Gastrocnemius medialis (tissue), 4 donors: ENCODE results near the gene DCAF12. TPM values are rescaled to one million over a fixed set of nuclear protein-coding genes. Genes with fewer than 3 reads are reported as not detected.

Experiments
- ATAC-seq, 2 donors: fragments of 150-250 bp; one replicate each; pipeline ENCODE4 v1.9.1; 2016
- DNase-seq, 2 donors: peaks; one replicate each; pipeline ENCODE4 v3.0.0-alpha.2; 2019
- H3K27ac ChIP-seq, 4 donors: fragments of 200-600 bp; sonication (generic); 1 replicate in 1 of 4; 2 replicates in 3 of 4; pipeline ENCODE4 v1.5.1; 2016 to 2018; ENCODE audit warnings: mild to moderate bottlenecking in 2 of 4, moderate library complexity in 1 of 4
- H3K27me3 ChIP-seq, 3 donors: fragments of 200-600 bp; sonication (generic) in 2 of 3; 1 replicate in 1 of 3; 2 replicates in 2 of 3; pipeline versions ENCODE4 v1.5.1 to v1.6.0; 2016 to 2019; ENCODE audit warnings: mild to moderate bottlenecking in 1 of 3, moderate library complexity in 1 of 3
- H3K36me3 ChIP-seq, 2 donors: fragments of 200-600 bp; sonication (generic) in 1 of 2; one replicate each; pipeline ENCODE4 v1.5.1; 2017 to 2018
- H3K4me1 ChIP-seq, 2 donors: fragments of 200-600 bp; sonication (generic) in 1 of 2; one replicate each; pipeline ENCODE4 v1.5.1; 2016 to 2017; ENCODE audit warnings: mild to moderate bottlenecking in 2 of 2
- H3K4me3 ChIP-seq, 4 donors: fragments of 200-600 bp; sonication (generic) in 3 of 4; 1 replicate in 1 of 4; 2 replicates in 3 of 4; pipeline ENCODE4 v1.5.1; 2016 to 2019; ENCODE audit warnings: mild to moderate bottlenecking in 2 of 4
- H3K9me3 ChIP-seq, 3 donors: fragments of 200-600 bp; sonication (generic) in 2 of 3; 1 replicate in 1 of 3; 2 replicates in 2 of 3; pipeline ENCODE4 v1.5.1; 2016 to 2019
- CTCF ChIP-seq, 5 experiments: fragments of 450-650 bp in 3 of 5; fragments of 200-600 bp in 2 of 5; sonication (generic) in 2 of 5; IDR thresholded peaks in 4 of 5; conservative IDR thresholded peaks in 1 of 5; 1 replicate in 4 of 5; 2 replicates in 1 of 5; pipeline ENCODE4 v1.5.1; 2016 to 2019; ENCODE audit warnings: antibody characterized with exemption in 5 of 5, mild to moderate bottlenecking in 3 of 5, moderate library complexity in 3 of 5
- POLR2A ChIP-seq, 2 donors: fragments of 450-650 bp; IDR thresholded peaks; one replicate each; pipeline ENCODE4 v1.6.1; 2017; ENCODE audit warnings: antibody characterized with exemption in 2 of 2, mild to moderate bottlenecking in 2 of 2, moderate library complexity in 2 of 2
- in situ Hi-C, 4 donors: fragments of 200-750 bp; cut with MboI; loops; one replicate each; pipeline versions ENCODE4 v1.15.0 to v1.8.0; 2017; ENCODE audit warnings: low sequenced_read_pairs in 4 of 4
- intact Hi-C: fragments of 100-400 bp; cut with DNase I; formaldehyde crosslinking; loops from one replicate; pipeline ENCODE4 v1.15.1; 2023; ENCODE audit warnings: low total_unique reads
- total RNA-seq, 4 donors: library from RNA; depleted of rRNA; stranded (reverse); fragments of >200 nt; gene quantifications; one replicate each; pipeline versions ENCODE4 v1.1.0 to v1.2.3, GENCODE V29; 2016

Gene DCAF12
- total RNA-seq, 4 donors from 2014 or later = 19.4 to 33.7 (median 26.7) TPM

GRCh38 chr9:34154057-34154456, 27.6 kb upstream of the DCAF12 start:
- no peaks in the 10 kb centered on the region for H3K36me3 ChIP-seq
- peak overlapping the region in 3 of 4 donors; percentile 52 to 64 (median 61) for H3K27ac ChIP-seq
- no peaks in the 10 kb centered on the region for H3K9me3 ChIP-seq
- peaks cover 11 to 19% of the 10 kb centered on the region in 2 donors for H3K4me1 ChIP-seq
- H3K4me3 ChIP-seq = no peak overlapping the region
- intact Hi-C loops = no loop called here
- in situ Hi-C loops = no loop called here
- no peaks in the 10 kb centered on the region for H3K27me3 ChIP-seq
- TF ChIP-seq POLR2A (IDR thresholded peaks at IDR 0.05) (no peak), CTCF (IDR thresholded peaks at IDR 0.05 in 4 of 5, conservative IDR thresholded peaks at IDR 0.05 in 1 of 5) (no peak)
- DNase-seq (peak in 1 of 2 donors; percentile 40), ATAC-seq (peak; percentile 91)

DNA sequence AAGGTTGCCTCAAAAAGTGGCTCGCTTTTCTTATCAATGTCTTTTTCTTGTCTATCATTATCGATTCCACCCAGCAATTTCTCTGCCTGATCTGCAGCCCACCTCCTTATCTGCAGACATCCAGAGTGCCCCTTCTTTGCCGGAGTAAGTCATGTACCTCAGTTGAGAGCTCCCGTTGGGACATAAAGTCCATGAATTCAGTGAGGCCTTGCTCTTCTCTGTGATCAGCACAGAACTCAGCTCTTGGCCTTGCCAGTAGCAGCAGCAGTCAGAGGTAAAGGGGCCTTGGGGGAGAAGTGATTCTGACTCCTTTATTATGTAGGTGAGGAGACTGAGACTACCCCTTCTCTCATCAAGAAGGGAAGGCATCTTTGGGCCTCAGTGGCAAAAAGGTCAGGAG, 24.9 kb upstream of the DCAF12 start:
- DNase-seq = no peak
- Histone ChIP-seq H3K9me3 (no peaks in the 10 kb centered on the region), H3K27ac (no peak overlapping the region), H3K4me1 (peaks cover 8 to 11% of the 10 kb centered on the region in 2 donors), H3K27me3 (no peaks in the 10 kb centered on the region), H3K4me3 (no peak overlapping the region), H3K36me3 (no peaks in the 10 kb centered on the region)
- TF ChIP-seq POLR2A (IDR thresholded peaks at IDR 0.05) = no peak
- no peak for TF ChIP-seq CTCF (IDR thresholded peaks at IDR 0.05 in 4 of 5, conservative IDR thresholded peaks at IDR 0.05 in 1 of 5)
- in situ Hi-C loops (no loop called here), intact Hi-C loops (no loop called here)
- ATAC-seq = no peak

- intact Hi-C loops (no loop called here), in situ Hi-C loops (no loop called here)
- TF ChIP-seq CTCF (IDR thresholded peaks at IDR 0.05 in 4 of 5, conservative IDR thresholded peaks at IDR 0.05 in 1 of 5) (no peak), POLR2A (IDR thresholded peaks at IDR 0.05) (no peak)
- no peaks in the 10 kb centered on the region for H3K9me3 ChIP-seq
- H3K4me3 ChIP-seq = no peak overlapping the region
- no peak overlapping the region for H3K27ac ChIP-seq
- DNase-seq (no peak), ATAC-seq (peak in 1 of 2 donors; percentile 56)
- no peaks in the 10 kb centered on the region for H3K27me3 ChIP-seq
- no peaks in the 10 kb centered on the region for H3K4me1 ChIP-seq
- no peaks in the 10 kb centered on the region for H3K36me3 ChIP-seq
Observed at GRCh38 chr9:34145165-34145564, 18.7 kb upstream of the DCAF12 start.

DNA sequence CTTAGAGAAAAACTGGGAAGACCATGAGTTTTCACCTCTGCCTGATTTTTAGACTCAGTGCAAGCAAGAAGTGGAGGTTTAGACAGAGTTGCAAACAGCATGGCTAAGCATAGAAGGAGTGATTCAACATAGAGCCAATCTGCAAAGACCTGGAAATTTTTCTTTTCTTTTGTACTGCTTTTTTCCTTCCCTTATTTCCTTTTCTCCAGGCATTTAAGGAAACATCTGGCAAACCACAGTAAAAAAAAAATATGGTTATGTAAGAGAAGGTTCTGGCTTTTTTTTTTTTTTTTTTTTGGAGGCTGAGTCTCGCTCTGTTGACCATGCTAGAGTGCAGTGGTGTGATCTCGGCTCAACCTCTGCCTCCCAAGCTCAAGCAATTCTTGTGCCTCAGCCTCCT, 16.6 kb upstream of the DCAF12 start:
- Histone ChIP-seq H3K9me3 (no peaks in the 10 kb centered on the region), H3K4me1 (no peaks in the 10 kb centered on the region), H3K4me3 (no peak overlapping the region), H3K27me3 (no peaks in the 10 kb centered on the region), H3K36me3 (no peaks in the 10 kb centered on the region), H3K27ac (no peak overlapping the region)
- TF ChIP-seq POLR2A (IDR thresholded peaks at IDR 0.05) = no peak
- TF ChIP-seq CTCF (IDR thresholded peaks at IDR 0.05 in 4 of 5, conservative IDR thresholded peaks at IDR 0.05 in 1 of 5) = no peak
- ATAC-seq (no peak), DNase-seq (no peak)
- intact Hi-C loops = no loop called here
- in situ Hi-C loops = no loop called here

DNA sequence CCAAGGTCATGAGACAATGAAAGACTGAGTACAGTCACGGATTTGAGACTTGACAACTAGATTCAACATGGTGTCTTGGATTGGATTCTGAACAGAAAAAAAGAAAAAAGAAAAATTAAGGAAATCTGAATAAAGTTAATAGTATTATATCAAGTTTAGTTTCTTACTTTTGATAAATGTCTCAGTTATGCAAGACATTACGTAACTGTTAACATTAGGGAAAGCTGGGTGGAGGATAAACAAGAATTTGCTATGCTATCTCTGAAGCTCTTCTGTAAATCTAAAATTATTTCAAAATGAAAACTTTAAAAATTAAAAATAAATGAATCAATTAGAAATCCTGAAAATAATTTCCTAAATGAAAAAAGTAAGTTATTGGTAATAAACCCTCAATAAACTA, 14.4 kb upstream of the DCAF12 start:
- TF ChIP-seq CTCF (IDR thresholded peaks at IDR 0.05 in 4 of 5, conservative IDR thresholded peaks at IDR 0.05 in 1 of 5) (no peak), POLR2A (IDR thresholded peaks at IDR 0.05) (no peak)
- H3K9me3 ChIP-seq = no peaks in the 10 kb centered on the region
- no peaks in the 10 kb centered on the region for H3K27me3 ChIP-seq
- H3K4me1 ChIP-seq = no peaks in the 10 kb centered on the region
- in situ Hi-C loops (no loop called here), intact Hi-C loops (no loop called here)
- no peak for ATAC-seq
- H3K27ac ChIP-seq = no peak overlapping the region
- no peak overlapping the region for H3K4me3 ChIP-seq
- DNase-seq = no peak
- no peaks in the 10 kb centered on the region for H3K36me3 ChIP-seq
